ENCODE data around the gene ACOX2.

ACOX2 gene

GRCh38 chr3:58536501-58537411 is at the start of gene ACOX2:
TSS of gene ACOX2 (minus strand) at chr3:58537190. CDS start at chr3:58535106, 2,084 bp downstream.
- H3K27me3 ChIP-seq (ENCODE audit: insufficient read depth, low read length), result no peaks in the 10 kb centered on the region
- H3K36me3 ChIP-seq (ENCODE audit: insufficient read depth, low read length), result no peaks in the 10 kb centered on the region
- H3K9me3 ChIP-seq (ENCODE audit: low read length), result peaks cover 3% of the 10 kb centered on the region
- no peak within 1 kb of the TSS for H3K4me3 ChIP-seq (ENCODE audit: low read length)
- H2AFZ ChIP-seq (ENCODE audit: low read depth, low read length), result no peak within 1 kb of the TSS
- peaks cover 14% of the 10 kb centered on the region for H3K4me1 ChIP-seq (ENCODE audit: insufficient read depth, low read length)

GRCh38 chr3:58585994-58586393 is 49.0 kb upstream of the ACOX2 start:
- Histone ChIP-seq H3K36me3 (ENCODE audit: insufficient read depth, low read length) (no peaks in the 10 kb centered on the region), H3K4me1 (ENCODE audit: insufficient read depth, low read length) (peaks cover 26% of the 10 kb centered on the region), H2AFZ (ENCODE audit: low read depth, low read length) (no peak overlapping the region), H3K4me3 (ENCODE audit: low read length) (no peak overlapping the region), H3K27me3 (ENCODE audit: insufficient read depth, low read length) (no peaks in the 10 kb centered on the region), H3K9me3 (ENCODE audit: low read length) (no peaks in the 10 kb centered on the region)

- Histone ChIP-seq H3K36me3 (ENCODE audit: insufficient read depth, low read length) (no peaks in the 10 kb centered on the region), H3K9me3 (ENCODE audit: low read length) (no peaks in the 10 kb centered on the region), H3K4me3 (ENCODE audit: low read length) (no peak overlapping the region), H2AFZ (ENCODE audit: low read depth, low read length) (no peak overlapping the region), H3K27me3 (ENCODE audit: insufficient read depth, low read length) (no peaks in the 10 kb centered on the region), H3K4me1 (ENCODE audit: insufficient read depth, low read length) (peaks cover 34% of the 10 kb centered on the region)
These were observed 48.2 kb upstream of the ACOX2 start for GRCh38 chr3:58585005-58585786.

GRCh38 chr3:58584690-58585004 is 47.7 kb upstream of the ACOX2 start:
- H3K4me3 ChIP-seq (ENCODE audit: low read length), result no peak overlapping the region
- H3K9me3 ChIP-seq (ENCODE audit: low read length), result no peaks in the 10 kb centered on the region
- peaks cover 37% of the 10 kb centered on the region for H3K4me1 ChIP-seq (ENCODE audit: insufficient read depth, low read length)
- no peaks in the 10 kb centered on the region for H3K27me3 ChIP-seq (ENCODE audit: insufficient read depth, low read length)
- no peak overlapping the region for H2AFZ ChIP-seq (ENCODE audit: low read depth, low read length)
- no peaks in the 10 kb centered on the region for H3K36me3 ChIP-seq (ENCODE audit: insufficient read depth, low read length)

GRCh38 chr3:58581328-58582091 is 44.5 kb upstream of the ACOX2 start:
- peaks cover 39% of the 10 kb centered on the region for H3K4me1 ChIP-seq (ENCODE audit: insufficient read depth, low read length)
- no peak overlapping the region for H2AFZ ChIP-seq (ENCODE audit: low read depth, low read length)
- H3K4me3 ChIP-seq (ENCODE audit: low read length), result no peak overlapping the region
- no peaks in the 10 kb centered on the region for H3K9me3 ChIP-seq (ENCODE audit: low read length)
- no peaks in the 10 kb centered on the region for H3K36me3 ChIP-seq (ENCODE audit: insufficient read depth, low read length)
- no peaks in the 10 kb centered on the region for H3K27me3 ChIP-seq (ENCODE audit: insufficient read depth, low read length)

GRCh38 chr3:58580826-58581327 is 43.9 kb upstream of the ACOX2 start:
- Histone ChIP-seq H2AFZ (ENCODE audit: low read depth, low read length) (no peak overlapping the region), H3K36me3 (ENCODE audit: insufficient read depth, low read length) (no peaks in the 10 kb centered on the region), H3K27me3 (ENCODE audit: insufficient read depth, low read length) (no peaks in the 10 kb centered on the region), H3K9me3 (ENCODE audit: low read length) (no peaks in the 10 kb centered on the region), H3K4me3 (ENCODE audit: low read length) (no peak overlapping the region), H3K4me1 (ENCODE audit: insufficient read depth, low read length) (peaks cover 38% of the 10 kb centered on the region)

- Histone ChIP-seq H3K4me3 (ENCODE audit: low read length) (no peak overlapping the region), H3K9me3 (ENCODE audit: low read length) (no peaks in the 10 kb centered on the region), H3K27me3 (ENCODE audit: insufficient read depth, low read length) (no peaks in the 10 kb centered on the region), H3K36me3 (ENCODE audit: insufficient read depth, low read length) (no peaks in the 10 kb centered on the region), H3K4me1 (ENCODE audit: insufficient read depth, low read length) (peaks cover 38% of the 10 kb centered on the region), H2AFZ (ENCODE audit: low read depth, low read length) (no peak overlapping the region)
These were observed 41.9 kb upstream of the ACOX2 start for GRCh38 chr3:58578873-58579272.

GRCh38 chr3:58577269-58577821 is 40.4 kb upstream of the ACOX2 start, which contains the start of gene FAM107A:
TSS of gene FAM107A (minus strand) at chr3:58577391. CDS start at chr3:58569860, 7,531 bp downstream.
- H3K4me1 ChIP-seq (ENCODE audit: insufficient read depth, low read length), result peaks cover 30% of the 10 kb centered on the region
- H3K9me3 ChIP-seq (ENCODE audit: low read length), result peaks cover under 1% of the 10 kb centered on the region
- no peaks in the 10 kb centered on the region for H3K36me3 ChIP-seq (ENCODE audit: insufficient read depth, low read length)
- H3K4me3 ChIP-seq (ENCODE audit: low read length), result no peak within 1 kb of the TSS
- H3K27me3 ChIP-seq (ENCODE audit: insufficient read depth, low read length), result no peaks in the 10 kb centered on the region
- H2AFZ ChIP-seq (ENCODE audit: low read depth, low read length), result no peak within 1 kb of the TSS

GRCh38 chr3:58576716-58577115 is 39.7 kb upstream of the ACOX2 start:
- Histone ChIP-seq H3K4me3 (ENCODE audit: low read length) (no peak overlapping the region), H3K9me3 (ENCODE audit: low read length) (peaks cover 4% of the 10 kb centered on the region), H3K36me3 (ENCODE audit: insufficient read depth, low read length) (no peaks in the 10 kb centered on the region), H3K4me1 (ENCODE audit: insufficient read depth, low read length) (peaks cover 23% of the 10 kb centered on the region), H2AFZ (ENCODE audit: low read depth, low read length) (no peak overlapping the region), H3K27me3 (ENCODE audit: insufficient read depth, low read length) (no peaks in the 10 kb centered on the region)

- H2AFZ ChIP-seq (ENCODE audit: low read depth, low read length), result no peak overlapping the region
- peaks cover 4% of the 10 kb centered on the region for H3K9me3 ChIP-seq (ENCODE audit: low read length)
- H3K4me1 ChIP-seq (ENCODE audit: insufficient read depth, low read length), result peaks cover 21% of the 10 kb centered on the region
- H3K27me3 ChIP-seq (ENCODE audit: insufficient read depth, low read length), result no peaks in the 10 kb centered on the region
- H3K4me3 ChIP-seq (ENCODE audit: low read length), result no peak overlapping the region
- H3K36me3 ChIP-seq (ENCODE audit: insufficient read depth, low read length), result no peaks in the 10 kb centered on the region
These were observed 39.1 kb upstream of the ACOX2 start for GRCh38 chr3:58575971-58576652.

GRCh38 chr3:58574682-58575081 is 37.7 kb upstream of the ACOX2 start:
- peaks cover 7% of the 10 kb centered on the region for H3K4me1 ChIP-seq (ENCODE audit: insufficient read depth, low read length)
- peaks cover 4% of the 10 kb centered on the region for H3K9me3 ChIP-seq (ENCODE audit: low read length)
- no peaks in the 10 kb centered on the region for H3K36me3 ChIP-seq (ENCODE audit: insufficient read depth, low read length)
- no peaks in the 10 kb centered on the region for H3K27me3 ChIP-seq (ENCODE audit: insufficient read depth, low read length)
- no peak overlapping the region for H3K4me3 ChIP-seq (ENCODE audit: low read length)
- no peak overlapping the region for H2AFZ ChIP-seq (ENCODE audit: low read depth, low read length)

- no peaks in the 10 kb centered on the region for H3K27me3 ChIP-seq (ENCODE audit: insufficient read depth, low read length)
- H2AFZ ChIP-seq (ENCODE audit: low read depth, low read length), result no peak overlapping the region
- H3K4me1 ChIP-seq (ENCODE audit: insufficient read depth, low read length), result peaks cover 7% of the 10 kb centered on the region
- H3K9me3 ChIP-seq (ENCODE audit: low read length), result peaks cover 4% of the 10 kb centered on the region
- H3K36me3 ChIP-seq (ENCODE audit: insufficient read depth, low read length), result no peaks in the 10 kb centered on the region
- H3K4me3 ChIP-seq (ENCODE audit: low read length), result no peak overlapping the region
These were observed 37.1 kb upstream of the ACOX2 start for GRCh38 chr3:58574106-58574505.

All from neuron (in vitro differentiated cells).